ENCODE data around the gene PTPRG. TPM values are rescaled to one million over a fixed set of nuclear protein-coding genes. Genes with fewer than 3 reads are reported as not detected.
"Not testable (repeated sequence)": the region's sequence is repeated elsewhere in the genome, so short reads cannot be mapped to it uniquely, and the experiment has no call there.

PTPRG gene
- total RNA-seq, 3 donors from 2014 or later (not counting 1 experiment from before 2014, with no cell fraction given) = 1.0 to 2.9 (median 2.5) TPM

DNA sequence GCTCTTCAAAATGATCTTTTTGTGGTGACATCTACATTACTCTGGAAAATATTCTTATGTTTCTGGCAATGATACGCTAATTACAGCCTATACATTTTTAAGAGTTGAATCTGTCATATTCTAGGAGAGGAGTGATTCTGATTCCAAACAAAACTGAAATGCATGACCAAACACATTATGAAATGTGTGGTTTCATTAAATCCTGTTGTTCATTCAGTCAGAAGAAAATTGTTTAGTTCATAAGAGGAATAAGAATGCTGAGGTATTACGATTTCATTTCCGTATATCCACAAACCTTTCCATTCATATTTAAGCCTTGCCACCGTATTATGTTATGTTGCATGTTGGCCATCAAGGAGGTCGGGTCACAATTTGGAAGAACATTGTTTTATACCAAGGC is 466.9 kb downstream of the PTPRG start:
- Histone ChIP-seq H3K9me3 (ENCODE audit: control insufficient read depth, insufficient read depth, low read length) (no peaks in the 10 kb centered on the region), H3K27me3 (ENCODE audit: control insufficient read depth, insufficient read depth, low read length) (no peaks in the 10 kb centered on the region), H3K36me3 (ENCODE audit: control insufficient read depth, insufficient read depth, low read length) (no peaks in the 10 kb centered on the region), H3K27ac (ENCODE audit: low read length) (no peak overlapping the region), H3K4me1 (ENCODE audit: control insufficient read depth, insufficient read depth, low read length) (no peaks in the 10 kb centered on the region), H3K4me3 (ENCODE audit: low read length) (no peak overlapping the region)
- 81% methylated on average over 3 of the region's 5 CpGs for WGBS (ENCODE audit: insufficient coverage)
- Mint-ChIP-seq H3K4me3 (no peak overlapping the region), H3K4me1 (no peaks in the 10 kb centered on the region), H3K27me3 (ENCODE audit: low read depth in 2 of 2) (no peaks in the 10 kb centered on the region), H3K27ac (no peak overlapping the region), H3K9me3 (peaks cover 0 to 2% of the 10 kb centered on the region in 2 donors), H3K36me3 (no peaks in the 10 kb centered on the region)
- intact Hi-C loops (cut with micrococcal nuclease) = no loop called here
- ATAC-seq (no peak), DNase-seq (no peak)
- TF ChIP-seq, protein P1, sequence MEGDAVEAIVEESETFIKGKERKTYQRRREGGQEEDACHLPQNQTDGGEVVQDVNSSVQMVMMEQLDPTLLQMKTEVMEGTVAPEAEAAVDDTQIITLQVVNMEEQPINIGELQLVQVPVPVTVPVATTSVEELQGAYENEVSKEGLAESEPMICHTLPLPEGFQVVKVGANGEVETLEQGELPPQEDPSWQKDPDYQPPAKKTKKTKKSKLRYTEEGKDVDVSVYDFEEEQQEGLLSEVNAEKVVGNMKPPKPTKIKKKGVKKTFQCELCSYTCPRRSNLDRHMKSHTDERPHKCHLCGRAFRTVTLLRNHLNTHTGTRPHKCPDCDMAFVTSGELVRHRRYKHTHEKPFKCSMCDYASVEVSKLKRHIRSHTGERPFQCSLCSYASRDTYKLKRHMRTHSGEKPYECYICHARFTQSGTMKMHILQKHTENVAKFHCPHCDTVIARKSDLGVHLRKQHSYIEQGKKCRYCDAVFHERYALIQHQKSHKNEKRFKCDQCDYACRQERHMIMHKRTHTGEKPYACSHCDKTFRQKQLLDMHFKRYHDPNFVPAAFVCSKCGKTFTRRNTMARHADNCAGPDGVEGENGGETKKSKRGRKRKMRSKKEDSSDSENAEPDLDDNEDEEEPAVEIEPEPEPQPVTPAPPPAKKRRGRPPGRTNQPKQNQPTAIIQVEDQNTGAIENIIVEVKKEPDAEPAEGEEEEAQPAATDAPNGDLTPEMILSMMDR (IDR thresholded peaks at IDR 0.05) = no peak

DNA sequence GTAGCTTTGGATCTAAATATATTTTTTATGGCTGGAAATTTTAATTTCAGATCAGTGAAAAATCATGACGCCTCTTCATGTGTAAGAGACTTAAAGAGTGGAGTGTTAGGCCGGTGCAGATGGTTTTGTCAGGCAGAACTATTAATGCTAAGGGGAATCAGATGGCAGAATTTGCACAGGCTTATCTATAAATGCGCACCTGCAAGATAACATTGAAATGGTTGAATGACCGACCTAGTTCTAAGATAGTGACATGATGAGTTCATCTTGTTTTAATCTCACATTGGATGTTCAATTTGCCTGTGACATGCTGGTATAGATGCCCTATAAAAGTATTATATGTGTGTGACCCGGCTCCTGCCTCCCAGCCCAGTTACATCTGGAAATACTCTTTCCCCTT is 471.4 kb downstream of the PTPRG start:
- no peaks in the 10 kb centered on the region for H3K9me3 ChIP-seq (ENCODE audit: control insufficient read depth, insufficient read depth, low read length)
- H3K4me1 ChIP-seq (ENCODE audit: control insufficient read depth, insufficient read depth, low read length) = no peaks in the 10 kb centered on the region
- Mint-ChIP-seq H3K9me3 (peaks cover 0 to 2% of the 10 kb centered on the region in 2 donors), H3K4me3 (no peak overlapping the region), H3K27ac (no peak overlapping the region), H3K27me3 (ENCODE audit: low read depth in 2 of 2) (no peaks in the 10 kb centered on the region), H3K36me3 (no peaks in the 10 kb centered on the region), H3K4me1 (no peaks in the 10 kb centered on the region)
- DNase-seq = no peak
- intact Hi-C loops (cut with micrococcal nuclease) = no loop called here
- no peaks in the 10 kb centered on the region for H3K36me3 ChIP-seq (ENCODE audit: control insufficient read depth, insufficient read depth, low read length)
- TF ChIP-seq, protein P1 (IDR thresholded peaks at IDR 0.05) = no peak
- no peak overlapping the region for H3K27ac ChIP-seq (ENCODE audit: low read length)
- 88% methylated on average over 5 of the region's 5 CpGs for WGBS (ENCODE audit: insufficient coverage)
- ATAC-seq = no peak
- H3K27me3 ChIP-seq (ENCODE audit: control insufficient read depth, insufficient read depth, low read length) = no peaks in the 10 kb centered on the region
- H3K4me3 ChIP-seq (ENCODE audit: low read length) = no peak overlapping the region

DNA sequence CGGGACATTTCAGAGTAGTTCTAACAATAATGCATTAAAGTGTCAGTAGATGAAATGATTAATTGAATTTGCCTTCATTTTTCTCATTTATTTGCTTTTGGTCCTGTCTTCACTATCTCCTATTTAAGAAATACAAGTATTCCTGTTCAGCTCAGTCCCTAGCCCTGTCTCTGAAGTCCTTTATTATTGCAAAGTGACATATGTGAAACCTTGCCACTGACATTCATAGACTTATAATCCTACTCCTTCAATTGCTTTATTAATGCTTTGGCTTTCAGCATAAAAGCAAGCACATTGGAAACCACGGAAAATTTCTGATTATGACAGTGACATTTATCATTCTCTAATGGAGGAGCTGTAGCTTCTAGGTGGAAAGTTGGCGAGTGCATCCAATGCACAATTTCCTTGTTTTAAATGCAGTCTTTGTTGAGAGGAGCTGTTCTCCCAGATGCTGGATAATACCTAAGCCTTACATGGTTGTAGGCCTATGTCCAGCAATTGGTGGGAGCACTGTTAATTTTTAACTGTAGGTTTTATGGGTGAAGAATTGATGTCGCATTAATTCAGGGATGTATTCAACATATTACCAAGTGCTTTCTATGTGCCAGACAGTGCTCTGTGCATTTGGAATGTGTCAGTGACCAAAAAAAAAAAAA is 474.2 kb downstream of the PTPRG start:
- Mint-ChIP-seq H3K9me3 (peaks cover 0 to 2% of the 10 kb centered on the region in 2 donors), H3K4me3 (no peak overlapping the region), H3K36me3 (no peaks in the 10 kb centered on the region), H3K27ac (no peak overlapping the region), H3K27me3 (ENCODE audit: low read depth in 2 of 2) (no peaks in the 10 kb centered on the region), H3K4me1 (no peaks in the 10 kb centered on the region)
- H3K27me3 ChIP-seq (ENCODE audit: control insufficient read depth, insufficient read depth, low read length) = no peaks in the 10 kb centered on the region
- no peak overlapping the region for H3K27ac ChIP-seq (ENCODE audit: low read length)
- H3K9me3 ChIP-seq (ENCODE audit: control insufficient read depth, insufficient read depth, low read length) = no peaks in the 10 kb centered on the region
- TF ChIP-seq, protein P1 (IDR thresholded peaks at IDR 0.05) = no peak
- DNase-seq (no peak), ATAC-seq (no peak)
- 90% methylated on average over 4 of the region's 4 CpGs for WGBS (ENCODE audit: insufficient coverage)
- H3K4me3 ChIP-seq (ENCODE audit: low read length) = no peak overlapping the region
- H3K36me3 ChIP-seq (ENCODE audit: control insufficient read depth, insufficient read depth, low read length) = no peaks in the 10 kb centered on the region
- intact Hi-C loops (cut with micrococcal nuclease) = no loop called here
- no peaks in the 10 kb centered on the region for H3K4me1 ChIP-seq (ENCODE audit: control insufficient read depth, insufficient read depth, low read length)

DNA sequence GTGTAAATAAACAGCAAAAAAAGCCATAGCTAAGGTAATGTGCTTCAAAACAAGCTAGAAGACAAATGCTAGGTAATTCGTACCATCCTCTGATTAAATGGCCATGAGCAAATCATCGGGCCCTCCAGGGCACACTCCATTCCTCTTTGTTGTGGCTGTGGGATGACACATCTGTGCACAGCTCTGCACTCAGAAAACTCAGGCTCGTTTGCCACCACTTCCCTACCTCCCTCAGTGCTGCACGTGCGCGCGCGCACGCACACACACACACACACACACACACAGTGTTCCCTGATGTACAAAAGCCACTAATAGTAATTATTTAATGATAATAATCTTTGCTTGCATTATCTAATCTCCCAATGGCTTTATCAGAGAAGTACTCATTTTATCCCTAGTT is 475.4 kb downstream of the PTPRG start:
- 92% methylated on average over 9 of the region's 9 CpGs for WGBS (ENCODE audit: insufficient coverage)

DNA sequence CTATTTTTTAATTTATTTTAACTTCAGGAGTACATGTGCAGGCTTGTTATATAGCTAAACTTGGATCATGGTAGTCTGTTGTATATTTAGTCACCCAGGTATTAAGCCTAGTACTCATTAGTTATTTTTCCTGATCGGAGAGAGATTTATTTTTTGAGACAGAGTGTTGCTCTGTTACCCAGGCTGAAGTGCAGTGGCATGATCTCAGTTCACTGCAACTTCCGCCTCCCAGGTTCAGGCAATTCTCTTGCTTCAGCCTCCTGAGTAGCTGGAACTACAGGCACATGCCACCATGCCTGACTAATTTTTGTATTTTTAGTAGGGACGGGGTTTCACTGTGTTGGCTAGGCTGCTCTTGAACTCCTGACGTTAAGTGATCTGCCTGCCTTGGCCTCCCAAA is 477.4 kb downstream of the PTPRG start:
- H3K27ac ChIP-seq (ENCODE audit: low read length); ATAC-seq; H3K36me3 ChIP-seq (ENCODE audit: control insufficient read depth, insufficient read depth, low read length); H3K4me3 Mint-ChIP-seq; H3K36me3 Mint-ChIP-seq; H3K4me1 Mint-ChIP-seq; H3K9me3 ChIP-seq (ENCODE audit: control insufficient read depth, insufficient read depth, low read length); H3K9me3 Mint-ChIP-seq; intact Hi-C loops (cut with micrococcal nuclease); H3K27me3 ChIP-seq (ENCODE audit: control insufficient read depth, insufficient read depth, low read length); H3K27ac Mint-ChIP-seq; DNase-seq; H3K4me3 ChIP-seq (ENCODE audit: low read length); H3K27me3 Mint-ChIP-seq (ENCODE audit: low read depth in 2 of 2); H3K4me1 ChIP-seq (ENCODE audit: control insufficient read depth, insufficient read depth, low read length): not testable (repeated sequence)
- WGBS (ENCODE audit: insufficient coverage) = 89% methylated on average over 4 of the region's 4 CpGs

More for the DNA sequence above, 475.4 kb downstream of the PTPRG start:
- Mint-ChIP-seq H3K4me3 (no peak overlapping the region), H3K27ac (no peak overlapping the region), H3K4me1 (no peaks in the 10 kb centered on the region), H3K36me3 (no peaks in the 10 kb centered on the region), H3K27me3 (ENCODE audit: low read depth in 2 of 2) (no peaks in the 10 kb centered on the region), H3K9me3 (peaks cover 0 to 2% of the 10 kb centered on the region in 2 donors)
- H3K27ac ChIP-seq (ENCODE audit: low read length) = no peak overlapping the region
- DNase-seq (no peak), ATAC-seq (no peak)
- no peaks in the 10 kb centered on the region for H3K4me1 ChIP-seq (ENCODE audit: control insufficient read depth, insufficient read depth, low read length)
- H3K4me3 ChIP-seq (ENCODE audit: low read length) = no peak overlapping the region
- TF ChIP-seq, protein P1 (IDR thresholded peaks at IDR 0.05) = no peak
- H3K36me3 ChIP-seq (ENCODE audit: control insufficient read depth, insufficient read depth, low read length) = no peaks in the 10 kb centered on the region
- H3K9me3 ChIP-seq (ENCODE audit: control insufficient read depth, insufficient read depth, low read length) = no peaks in the 10 kb centered on the region
- intact Hi-C loops (cut with micrococcal nuclease) = no loop called here
- no peaks in the 10 kb centered on the region for H3K27me3 ChIP-seq (ENCODE audit: control insufficient read depth, insufficient read depth, low read length)

Measured in natural killer cell (primary cell).